Measurements from ENCODE around the gene FOXA3. TPM values are rescaled to one million over a fixed set of nuclear protein-coding genes. Genes with fewer than 3 reads are reported as not detected.

The FOXA3 gene
- total RNA-seq (under 1 TPM in 1 of 4 donors, not detected in 3; 0.49 TPM), polyA plus RNA-seq (10 to 100 TPM; 28.1 to 72.8 (median 57.1) TPM)

GRCh38 chr19:45863840-45864628, at the start of gene FOXA3:
Gene FOXA3 (plus strand): TSS chr19:45864326. CDS start chr19:45864457, 131 bp downstream.
- Histone ChIP-seq H3K27ac (peak within 1 kb of the TSS in 2 of 4 donors; percentile 23 to 95), H3K4me3 (peak within 1 kb of the TSS; percentile 19 to 99 (median 96))
- intact Hi-C loops (cut with DNase I): loop anchor here (1.0 to 5.0 kb wide), 3 partner anchors 19 to 153 kb away; partner anchors contain the start of gene IRF2BP1

GRCh38 chr19:45814851-45815480, 49.2 kb upstream of the FOXA3 start, which contains the start of gene RSPH6A:
Gene RSPH6A (minus strand): TSS chr19:45815308. CDS start chr19:45815176, 132 bp downstream.
- peak within 1 kb of the TSS in 1 of 4 donors; percentile 3 for H3K27ac ChIP-seq
- peak within 1 kb of the TSS; percentile 5 to 45 (median 24) for H3K4me3 ChIP-seq
- peaks cover 0 to 9% (median 0%) of the 10 kb centered on the region in 4 donors for H3K36me3 ChIP-seq
- DNase-seq: no peak
- no peaks in the 10 kb centered on the region for H3K9me3 ChIP-seq
- intact Hi-C loops (cut with DNase I): loop anchor here (5.0 kb wide), 1 partner anchor 67 kb away; no protein-coding TSS in a partner anchor
- peaks cover 0 to 23% (median 18%) of the 10 kb centered on the region in 4 donors for H3K4me1 ChIP-seq
- H3K27me3 ChIP-seq: peaks cover 8 to 43% (median 24%) of the 10 kb centered on the region in 3 donors
- WGBS, 2 donors: 43 to 77% methylated on average over 40 of the region's 40 CpGs
- TF ChIP-seq EP300 (IDR thresholded peaks at IDR 0.05) (no peak), CTCF (IDR thresholded peaks at IDR 0.05) (no peak), POLR2A (IDR thresholded peaks at IDR 0.05) (no peak), POLR2AphosphoS5 (IDR thresholded peaks at IDR 0.05) (peak in 1 of 4 donors; percentile 6)

More at GRCh38 chr19:45863840-45864628, at the start of gene FOXA3:
- no peak for DNase-seq
- Histone ChIP-seq H3K27me3 (peaks cover 8 to 32% (median 24%) of the 10 kb centered on the region in 3 donors), H3K36me3 (peaks cover 0 to 22% (median 6%) of the 10 kb centered on the region in 4 donors), H3K4me1 (peaks cover 0 to 33% (median 24%) of the 10 kb centered on the region in 4 donors), H3K9me3 (no peaks in the 10 kb centered on the region)
- WGBS, 2 donors: 1 to 2% methylated on average over 71 of the region's 71 CpGs
- TF ChIP-seq CTCF (IDR thresholded peaks at IDR 0.05) (peak in 3 of 4 experiments; percentile 47 to 65 (median 48)), POLR2A (IDR thresholded peaks at IDR 0.05) (no peak), EP300 (IDR thresholded peaks at IDR 0.05) (no peak), POLR2AphosphoS5 (IDR thresholded peaks at IDR 0.05) (no peak)

- intact Hi-C loops (cut with DNase I): loop anchor here (5.0 kb wide), 1 partner anchor 67 kb away; no protein-coding TSS in a partner anchor
- H3K4me1 ChIP-seq: peaks cover 0 to 23% (median 18%) of the 10 kb centered on the region in 4 donors
- H3K27me3 ChIP-seq: peaks cover 8 to 43% (median 24%) of the 10 kb centered on the region in 3 donors
- WGBS, 2 donors: 35 to 72% methylated on average over 44 of the region's 44 CpGs
- TF ChIP-seq POLR2A (IDR thresholded peaks at IDR 0.05): no peak
- peak in 1 of 4 donors; percentile 35 for TF ChIP-seq POLR2AphosphoS5 (IDR thresholded peaks at IDR 0.05)
- no peak for TF ChIP-seq EP300 (IDR thresholded peaks at IDR 0.05)
- H3K27ac ChIP-seq: peak overlapping the region in 1 of 4 donors; percentile 3
- peaks cover 0 to 16% (median 0%) of the 10 kb centered on the region in 4 donors for H3K36me3 ChIP-seq
- DNase-seq: no peak
- H3K4me3 ChIP-seq: peak overlapping the region; percentile 5 to 45 (median 24)
- H3K9me3 ChIP-seq: no peaks in the 10 kb centered on the region
Measured at GRCh38 chr19:45815481-45816216, 48.5 kb upstream of the FOXA3 start.

- DNase-seq: no peak
- peak overlapping the region in 2 of 4 donors; percentile 38 to 45 for H3K4me3 ChIP-seq
- H3K4me1 ChIP-seq: peaks cover 0 to 23% (median 18%) of the 10 kb centered on the region in 4 donors
- WGBS, 2 donors: 79 to 83% methylated on average over 18 of the region's 18 CpGs
- H3K9me3 ChIP-seq: no peaks in the 10 kb centered on the region
- intact Hi-C loops (cut with DNase I): loop anchor here (5.0 kb wide), 1 partner anchor 66 kb away; no protein-coding TSS in a partner anchor
- H3K27me3 ChIP-seq: peaks cover 8 to 43% (median 24%) of the 10 kb centered on the region in 3 donors
- H3K27ac ChIP-seq: peak overlapping the region in 1 of 4 donors; percentile 16
- H3K36me3 ChIP-seq: peaks cover 0 to 23% (median 0%) of the 10 kb centered on the region in 4 donors
- TF ChIP-seq POLR2AphosphoS5 (IDR thresholded peaks at IDR 0.05) (no peak), CTCF (IDR thresholded peaks at IDR 0.05) (no peak), POLR2A (IDR thresholded peaks at IDR 0.05) (no peak), EP300 (IDR thresholded peaks at IDR 0.05) (no peak)
Measured at GRCh38 chr19:45816236-45817009, 47.7 kb upstream of the FOXA3 start.
